Measurements from ENCODE around the gene SPPL2C. TPM values are rescaled to one million over a fixed set of nuclear protein-coding genes. Genes with fewer than 3 reads are reported as not detected.
"Not testable (repeated sequence)": the region's sequence is repeated elsewhere in the genome, so short reads cannot be mapped to it uniquely, and the experiment has no call there.

Gene SPPL2C
- total and polyA plus RNA-seq, 5 donors from 2014 or later = not detected

- H3K4me3 ChIP-seq (ENCODE audit: low read depth, low read length); H3K9me3 Mint-ChIP-seq; ATAC-seq (ENCODE audit: low read depth in 2 of 2); H3K9me3 ChIP-seq (ENCODE audit: control insufficient read depth in 2 of 2, low read length in 2 of 2); H3K27ac Mint-ChIP-seq; H3K4me1 ChIP-seq (ENCODE audit: control insufficient read depth, insufficient read depth, low read length, poor library complexity, severe bottlenecking); H3K36me3 Mint-ChIP-seq; H3K36me3 ChIP-seq (ENCODE audit: control insufficient read depth, insufficient read depth, low read length); H3K4me3 Mint-ChIP-seq; DNase-seq; H3K27ac ChIP-seq (ENCODE audit: insufficient read depth, low read length, poor library complexity, severe bottlenecking); H3K27me3 ChIP-seq (ENCODE audit: control insufficient read depth, insufficient read depth, low read length): not testable (repeated sequence)
- Mint-ChIP-seq H3K4me1 (peaks cover 0 to 12% (median 4%) of the 10 kb centered on the region in 4 donors), H3K27me3 (peaks cover 25% of the 10 kb centered on the region)
Measured at GRCh38 chr17:45862127-45862526, 17.4 kb downstream of the SPPL2C start.

GRCh38 chr17:45863857-45864654, 19.4 kb downstream of the SPPL2C start:
- Histone ChIP-seq H3K36me3 (ENCODE audit: control insufficient read depth, insufficient read depth, low read length) (no peaks in the 10 kb centered on the region), H3K9me3 (ENCODE audit: control insufficient read depth in 2 of 2, low read length in 2 of 2) (no peaks in the 10 kb centered on the region), H3K27me3 (ENCODE audit: control insufficient read depth, insufficient read depth, low read length) (no peaks in the 10 kb centered on the region), H3K4me1 (ENCODE audit: control insufficient read depth, insufficient read depth, low read length, poor library complexity, severe bottlenecking) (no peaks in the 10 kb centered on the region), H3K27ac (ENCODE audit: insufficient read depth, low read length, poor library complexity, severe bottlenecking) (no peak overlapping the region), H3K4me3 (ENCODE audit: low read depth, low read length) (no peak overlapping the region)
- peaks cover 21% of the 10 kb centered on the region for H3K27me3 Mint-ChIP-seq
- H3K4me1 Mint-ChIP-seq = peaks cover 0 to 12% (median 4%) of the 10 kb centered on the region in 4 donors
- H3K27ac Mint-ChIP-seq = peak overlapping the region in 1 of 3 donors; percentile 3
- H3K9me3 Mint-ChIP-seq = peaks cover 0 to 2% (median 0%) of the 10 kb centered on the region in 7 donors
- peak in 1 of 3 donors; percentile 81 for DNase-seq
- ATAC-seq (ENCODE audit: low read depth in 2 of 2) = peak in 1 of 2 donors; percentile 64
- H3K4me3 Mint-ChIP-seq = peak overlapping the region in 1 of 4 donors; percentile 44
- H3K36me3 Mint-ChIP-seq = no peaks in the 10 kb centered on the region

GRCh38 chr17:45867171-45867570, 22.5 kb downstream of the SPPL2C start:
- peaks cover 21% of the 10 kb centered on the region for H3K27me3 Mint-ChIP-seq
- H3K4me1 ChIP-seq (ENCODE audit: control insufficient read depth, insufficient read depth, low read length, poor library complexity, severe bottlenecking) = no peaks in the 10 kb centered on the region

GRCh38 chr17:45867702-45868101, 23.0 kb downstream of the SPPL2C start:
- Histone ChIP-seq H3K36me3 (ENCODE audit: control insufficient read depth, insufficient read depth, low read length) (no peaks in the 10 kb centered on the region), H3K4me3 (ENCODE audit: low read depth, low read length) (no peak overlapping the region), H3K27me3 (ENCODE audit: control insufficient read depth, insufficient read depth, low read length) (no peaks in the 10 kb centered on the region), H3K4me1 (ENCODE audit: control insufficient read depth, insufficient read depth, low read length, poor library complexity, severe bottlenecking) (no peaks in the 10 kb centered on the region), H3K9me3 (ENCODE audit: control insufficient read depth in 2 of 2, low read length in 2 of 2) (no peaks in the 10 kb centered on the region), H3K27ac (ENCODE audit: insufficient read depth, low read length, poor library complexity, severe bottlenecking) (no peak overlapping the region)
- peaks cover 0 to 12% (median 4%) of the 10 kb centered on the region in 4 donors for H3K4me1 Mint-ChIP-seq
- H3K4me3 Mint-ChIP-seq = no peak overlapping the region
- ATAC-seq (ENCODE audit: low read depth in 2 of 2) (no peak), DNase-seq (no peak)
- peaks cover 21% of the 10 kb centered on the region for H3K27me3 Mint-ChIP-seq
- H3K36me3 Mint-ChIP-seq = no peaks in the 10 kb centered on the region
- no peak overlapping the region for H3K27ac Mint-ChIP-seq
- peaks cover 0 to 2% (median 0%) of the 10 kb centered on the region in 7 donors for H3K9me3 Mint-ChIP-seq

More at GRCh38 chr17:45867171-45867570, 22.5 kb downstream of the SPPL2C start:
- Mint-ChIP-seq H3K4me1 (peaks cover 0 to 12% (median 4%) of the 10 kb centered on the region in 4 donors), H3K36me3 (no peaks in the 10 kb centered on the region), H3K9me3 (peaks cover 0 to 2% (median 0%) of the 10 kb centered on the region in 7 donors), H3K4me3 (no peak overlapping the region), H3K27ac (no peak overlapping the region)
- H3K9me3 ChIP-seq (ENCODE audit: control insufficient read depth in 2 of 2, low read length in 2 of 2) = no peaks in the 10 kb centered on the region
- DNase-seq = no peak
- H3K4me3 ChIP-seq (ENCODE audit: low read depth, low read length) = no peak overlapping the region
- no peak for ATAC-seq (ENCODE audit: low read depth in 2 of 2)
- H3K36me3 ChIP-seq (ENCODE audit: control insufficient read depth, insufficient read depth, low read length) = no peaks in the 10 kb centered on the region
- H3K27ac ChIP-seq (ENCODE audit: insufficient read depth, low read length, poor library complexity, severe bottlenecking) = no peak overlapping the region
- H3K27me3 ChIP-seq (ENCODE audit: control insufficient read depth, insufficient read depth, low read length) = no peaks in the 10 kb centered on the region

GRCh38 chr17:45868276-45868675, 23.6 kb downstream of the SPPL2C start:
- H3K4me1 ChIP-seq (ENCODE audit: control insufficient read depth, insufficient read depth, low read length, poor library complexity, severe bottlenecking) = no peaks in the 10 kb centered on the region
- no peak overlapping the region for H3K4me3 Mint-ChIP-seq
- H3K4me1 Mint-ChIP-seq = peaks cover 0 to 13% (median 6%) of the 10 kb centered on the region in 4 donors
- no peaks in the 10 kb centered on the region for H3K36me3 ChIP-seq (ENCODE audit: control insufficient read depth, insufficient read depth, low read length)
- peaks cover 0 to 2% (median 0%) of the 10 kb centered on the region in 7 donors for H3K9me3 Mint-ChIP-seq
- ATAC-seq (ENCODE audit: low read depth in 2 of 2) = no peak
- H3K27me3 Mint-ChIP-seq = peaks cover 21% of the 10 kb centered on the region
- H3K27ac ChIP-seq (ENCODE audit: insufficient read depth, low read length, poor library complexity, severe bottlenecking) = no peak overlapping the region
- DNase-seq = no peak
- no peaks in the 10 kb centered on the region for H3K9me3 ChIP-seq (ENCODE audit: control insufficient read depth in 2 of 2, low read length in 2 of 2)
- no peak overlapping the region for H3K4me3 ChIP-seq (ENCODE audit: low read depth, low read length)
- no peak overlapping the region for H3K27ac Mint-ChIP-seq
- H3K27me3 ChIP-seq (ENCODE audit: control insufficient read depth, insufficient read depth, low read length) = no peaks in the 10 kb centered on the region
- H3K36me3 Mint-ChIP-seq = no peaks in the 10 kb centered on the region

- Histone ChIP-seq H3K9me3 (ENCODE audit: control insufficient read depth in 2 of 2, low read length in 2 of 2) (no peaks in the 10 kb centered on the region), H3K27ac (ENCODE audit: insufficient read depth, low read length, poor library complexity, severe bottlenecking) (no peak overlapping the region), H3K4me1 (ENCODE audit: control insufficient read depth, insufficient read depth, low read length, poor library complexity, severe bottlenecking) (no peaks in the 10 kb centered on the region), H3K36me3 (ENCODE audit: control insufficient read depth, insufficient read depth, low read length) (no peaks in the 10 kb centered on the region), H3K27me3 (ENCODE audit: control insufficient read depth, insufficient read depth, low read length) (no peaks in the 10 kb centered on the region), H3K4me3 (ENCODE audit: low read depth, low read length) (no peak overlapping the region)
- Mint-ChIP-seq H3K9me3 (no peaks in the 10 kb centered on the region), H3K36me3 (no peaks in the 10 kb centered on the region), H3K27ac (no peak overlapping the region), H3K4me3 (no peak overlapping the region), H3K4me1 (peaks cover 7 to 9% (median 8%) of the 10 kb centered on the region in 4 donors), H3K27me3 (peaks cover 24% of the 10 kb centered on the region)
- no peak for DNase-seq
- ATAC-seq (ENCODE audit: low read depth in 2 of 2) = no peak
Measured at GRCh38 chr17:45869676-45870341, 25.1 kb downstream of the SPPL2C start.

- no peak overlapping the region for H3K4me3 ChIP-seq (ENCODE audit: low read depth, low read length)
- DNase-seq (no peak), ATAC-seq (ENCODE audit: low read depth in 2 of 2) (no peak)
- H3K9me3 ChIP-seq (ENCODE audit: control insufficient read depth in 2 of 2, low read length in 2 of 2) = no peaks in the 10 kb centered on the region
- no peaks in the 10 kb centered on the region for H3K36me3 ChIP-seq (ENCODE audit: control insufficient read depth, insufficient read depth, low read length)
- Mint-ChIP-seq H3K27ac (no peak overlapping the region), H3K4me1 (peaks cover 7 to 9% (median 8%) of the 10 kb centered on the region in 4 donors), H3K27me3 (peaks cover 22% of the 10 kb centered on the region), H3K4me3 (no peak overlapping the region), H3K9me3 (no peaks in the 10 kb centered on the region), H3K36me3 (no peaks in the 10 kb centered on the region)
- no peaks in the 10 kb centered on the region for H3K4me1 ChIP-seq (ENCODE audit: control insufficient read depth, insufficient read depth, low read length, poor library complexity, severe bottlenecking)
- no peak overlapping the region for H3K27ac ChIP-seq (ENCODE audit: insufficient read depth, low read length, poor library complexity, severe bottlenecking)
- H3K27me3 ChIP-seq (ENCODE audit: control insufficient read depth, insufficient read depth, low read length) = no peaks in the 10 kb centered on the region
Measured at GRCh38 chr17:45870342-45870974, 25.8 kb downstream of the SPPL2C start.
